ENCODE measurements around the gene DLX3.

GRCh38 chr17:49949634-49950033 lies 45.4 kb downstream of the DLX3 start:
- TF ChIP-seq CTCF (IDR thresholded peaks at IDR 0.05) (no peak), POLR2A (IDR thresholded peaks at IDR 0.05) (no peak)

Measured in thyroid gland (tissue), 4 donors.